K562 (cell line): ENCODE data around the gene GRAMD2A. TPM values are rescaled to one million over a fixed set of nuclear protein-coding genes. Genes with fewer than 3 reads are reported as not detected.

Source experiments
- ATAC-seq: fragments of 200-7000 bp; cut with Tn5 transposase; 3 replicates; pipeline ENCODE4 v1.9.1; 2020; ENCODE audit warnings: moderate library complexity
- BruUV-seq: library from RNA; stranded (reverse); fragments of 400-500 nt; replicated peaks from 2 replicates; lab custom pipeline; 2021; lab: Mats Ljungman, UMichigan
- CTCF ChIA-PET: fragments of 300-600 bp; formaldehyde crosslinking; extraction: SDS; loops from one replicate; lab custom pipeline; 2021; ENCODE audit warnings: low intra/inter-chr PET ratio; lab: Yijun Ruan, JAX
- POLR2A ChIA-PET: fragments of 300-600, 350-650 bp; sonication (Branson Sonifier 250); formaldehyde crosslinking; extraction: SDS; loops from one replicate; lab custom pipeline; 2021; ENCODE audit warnings: antibody characterized with exemption, inconsistent platforms; lab: Yijun Ruan, JAX
- DNase-seq, 4 experiments: peaks; one replicate each; pipeline versions ENCODE4 v3.0.0 to v3.0.0-alpha.2; 2011 to 2018; ENCODE audit warnings: low spot score in 3 of 4, mixed read lengths in 3 of 4; ENCODE audit errors: extremely low read depth in 1 of 4
- FAIRE-seq: peaks from 2 replicates; lab custom pipeline; 2011; peaks lifted over from hg19 to GRCh38; lab: Jason Lieb, UNC
- H2AFZ ChIP-seq: 2 replicates; pipeline ENCODE4 v1.6.0; 2011; ENCODE audit warnings: low read depth, low read length, control low read depth, inconsistent platforms
- H3K27ac ChIP-seq: fragments of 200-600 bp; 3 replicates; pipeline ENCODE4 v1.8.0; 2011; ENCODE audit warnings: low read depth, mild to moderate bottlenecking, control low read depth, inconsistent platforms, low read length, moderate library complexity, mixed read lengths; ENCODE audit errors: extremely low read depth
- H3K27me3 ChIP-seq, 2 experiments: fragments of 300-600 bp in 1 of 2; 2 replicates in 1 of 2; 3 replicates in 1 of 2; pipeline versions ENCODE4 v1.6.0 to v1.8.0; 2011; ENCODE audit warnings: inconsistent platforms in 2 of 2, low read length in 2 of 2, mild to moderate bottlenecking in 1 of 2, mixed read lengths in 1 of 2, moderate library complexity in 1 of 2; ENCODE audit not compliant: control insufficient read depth in 2 of 2, insufficient read depth in 2 of 2
- H3K36me3 ChIP-seq: fragments of 300-600 bp; 3 replicates; pipeline ENCODE4 v1.8.0; 2011; ENCODE audit warnings: mild to moderate bottlenecking, low read length, inconsistent platforms; ENCODE audit not compliant: control insufficient read depth, insufficient read depth
- H3K4me1 ChIP-seq, 2 experiments: fragments of 200-600 bp in 1 of 2; replicated peaks in 1 of 2; 2 replicates in 1 of 2; 3 replicates in 1 of 2; pipeline versions ENCODE4 v1.5.1 to v1.8.0; 2011; ENCODE audit warnings: inconsistent platforms in 2 of 2, low read length in 2 of 2, mild to moderate bottlenecking in 1 of 2, mixed read lengths in 1 of 2, moderate library complexity in 1 of 2; ENCODE audit not compliant: control insufficient read depth in 2 of 2, insufficient read depth in 2 of 2
- H3K4me2 ChIP-seq: 2 replicates; pipeline ENCODE4 v1.6.1; 2011; ENCODE audit warnings: low read length, control low read depth, inconsistent platforms, mixed read lengths; ENCODE audit not compliant: insufficient read depth
- H3K4me3 ChIP-seq: fragments of 200-600 bp; sonication (generic), shearing (Covaris generic); 2 replicates; pipeline ENCODE4 v1.5.1; 2016; ENCODE audit warnings: control low read depth, inconsistent platforms
- H3K79me2 ChIP-seq: fragments of 200-600 bp; 3 replicates; pipeline ENCODE4 v1.8.0; 2011; ENCODE audit warnings: low read length, inconsistent platforms; ENCODE audit not compliant: control insufficient read depth, insufficient read depth
- H3K9ac ChIP-seq, 2 experiments: 2 replicates each; pipeline versions ENCODE4 v1.6.0 to v1.6.1; 2011; ENCODE audit warnings: low read depth in 2 of 2, low read length in 2 of 2, control low read depth in 1 of 2, inconsistent platforms in 1 of 2, mild to moderate bottlenecking in 1 of 2, mixed read lengths in 1 of 2; ENCODE audit not compliant: insufficient read depth in 1 of 2
- H3K9me1 ChIP-seq: one replicate; pipeline ENCODE4 v1.6.0; 2011; ENCODE audit warnings: inconsistent platforms, mild to moderate bottlenecking, low read length, moderate library complexity; ENCODE audit not compliant: control insufficient read depth, insufficient read depth
- H3K9me3 ChIP-seq: replicated peaks from 2 replicates; pipeline ENCODE4 v1.5.1; 2011; ENCODE audit warnings: low read depth, low read length, inconsistent platforms; ENCODE audit not compliant: control insufficient read depth, insufficient read depth
- H4K20me1 ChIP-seq: replicated peaks from 2 replicates; pipeline ENCODE4 v1.6.1; 2011; ENCODE audit warnings: low read length, inconsistent platforms, mixed read lengths; ENCODE audit not compliant: control insufficient read depth, insufficient read depth
- CBFA2T3 ChIP-seq: fragments of 450-650 bp; IDR thresholded peaks from 2 replicates; pipeline ENCODE4 v1.6.1; 2017
- DLX4 ChIP-seq: fragments of 250-450 bp; sonication (Bioruptor Pico); IDR thresholded peaks from 2 replicates; pipeline ENCODE4 v1.6.1; 2021; ENCODE audit warnings: mild to moderate bottlenecking
- FOSL1 ChIP-seq: fragments of 200-800 bp; sonication (Bioruptor generic); conservative IDR thresholded peaks from 2 replicates; pipeline ENCODE4 v1.6.1; 2016; ENCODE audit warnings: missing genetic modification characterization, missing compliant biosample characterization
- FOXA3 ChIP-seq, 2 experiments: fragments of 450-650 bp in 1 of 2; sonication (generic) in 1 of 2; formaldehyde crosslinking; IDR thresholded peaks in 1 of 2; conservative IDR thresholded peaks in 1 of 2; 2 replicates each; pipeline versions ENCODE4 v1.4.0 to v1.8.0; 2020 to 2022; ENCODE audit warnings: mild to moderate bottlenecking in 2 of 2, missing genetic modification reagents in 1 of 2
- FOXM1 ChIP-seq, 2 experiments: fragments of 450-650 bp in 1 of 2; sonication (generic) in 1 of 2; formaldehyde crosslinking in 1 of 2; IDR thresholded peaks; 2 replicates each; pipeline versions ENCODE4 v1.6.1 to v1.9.0; 2017 to 2022; ENCODE audit warnings: low read depth in 2 of 2, mild to moderate bottlenecking in 2 of 2, missing genetic modification reagents in 1 of 2, moderate library complexity in 1 of 2
- HDGF ChIP-seq: fragments of 450-650 bp; IDR thresholded peaks from 2 replicates; pipeline ENCODE4 v1.6.1; 2016
- KDM1A ChIP-seq, 2 experiments: fragments of 450-650 bp; IDR thresholded peaks; 2 replicates each; pipeline ENCODE4 v1.6.1; 2016; ENCODE audit warnings: mild to moderate bottlenecking in 2 of 2
- NR2C1 ChIP-seq, 2 experiments: fragments of 450-650 bp; IDR thresholded peaks; 2 replicates each; pipeline ENCODE4 v1.6.1; 2017; ENCODE audit warnings: mild to moderate bottlenecking in 2 of 2, antibody characterized with exemption in 1 of 2, inconsistent platforms in 1 of 2, missing compliant biosample characterization in 1 of 2, missing genetic modification characterization in 1 of 2
- NR2C2 ChIP-seq, 2 experiments: fragments of 200-800 bp in 1 of 2; sonication (Bioruptor generic) in 1 of 2; sonication (generic) in 1 of 2; formaldehyde crosslinking in 1 of 2; IDR thresholded peaks; 2 replicates each; pipeline versions ENCODE4 v1.6.1 to v1.8.0; 2016 to 2022; ENCODE audit warnings: mild to moderate bottlenecking in 1 of 2, missing compliant biosample characterization in 1 of 2, missing genetic modification characterization in 1 of 2, missing genetic modification reagents in 1 of 2
- NR3C1 ChIP-seq: sonication (generic); formaldehyde crosslinking; IDR thresholded peaks from 2 replicates; pipeline ENCODE4 v1.8.1; 2022; ENCODE audit warnings: missing genetic modification reagents
- PRPF4 ChIP-seq: fragments of 200-400 bp; formaldehyde crosslinking; IDR thresholded peaks from one replicate; pipeline ENCODE4 v1.6.1; 2017; ENCODE audit warnings: low read length, low read depth, mild to moderate bottlenecking; ENCODE audit not compliant: insufficient read depth, poor library complexity, severe bottlenecking
- RCOR1 ChIP-seq, 2 experiments: IDR thresholded peaks; 2 replicates each; pipeline ENCODE4 v1.6.1; 2012; ENCODE audit warnings: low read depth in 2 of 2, low read length in 2 of 2, borderline replicate concordance in 1 of 2, improper control_type of control experiment in 1 of 2
- SOX6 ChIP-seq: fragments of 450-650 bp; IDR thresholded peaks from 2 replicates; pipeline ENCODE4 v1.6.1; 2014; ENCODE audit warnings: mild to moderate bottlenecking
- SREBF2 ChIP-seq: sonication (generic); formaldehyde crosslinking; IDR thresholded peaks from 2 replicates; pipeline ENCODE4 v1.4.0; 2020; ENCODE audit warnings: mild to moderate bottlenecking, missing genetic modification reagents
- SRF ChIP-seq, 2 experiments: fragments of 250-450, 450-650 bp in 1 of 2; sonication (Bioruptor Pico) in 1 of 2; sonication (generic) in 1 of 2; formaldehyde crosslinking; IDR thresholded peaks; 2 replicates each; pipeline versions ENCODE4 v1.5.0 to v1.5.1; 2020 to 2022; ENCODE audit warnings: mild to moderate bottlenecking in 1 of 2, missing genetic modification reagents in 1 of 2
- ZNF232 ChIP-seq: sonication (generic); formaldehyde crosslinking; IDR thresholded peaks from 2 replicates; pipeline ENCODE4 v1.8.0; 2022; ENCODE audit warnings: mild to moderate bottlenecking, missing genetic modification reagents
- WGBS: fragments of 100-300 bp; shearing (Covaris generic); methylation state at CpG from one replicate; pipeline ENCODE4 v1.1.6; 2016; ENCODE audit warnings: low coverage, mixed read lengths; ENCODE audit not compliant: insufficient coverage; ENCODE audit errors: missing lambda C conversion rate; 5-methylcytosine and 5-hydroxymethylcytosine counted together
- in situ Hi-C: fragments of 300-500 bp; cut with MboI; formaldehyde crosslinking; loops from 4 replicates; pipeline ENCODE4 v1.15.0; 2018; ENCODE audit warnings: inconsistent platforms, mixed read lengths
- intact Hi-C: fragments of 100-400 bp; cut with micrococcal nuclease; formaldehyde crosslinking; loops from 2 replicates; pipeline ENCODE4 v1.14.2; 2022
- polyA plus RNA-seq, 8 experiments: library from polyadenylated mRNA; depleted of rRNA in 4 of 8; stranded (reverse) in 5 of 8; unstranded in 3 of 8; fragments of >200 nt; fragmentation: Nextera tagmentation in 2 of 8; fragmentation: Illumina TruSeq in 1 of 8; extraction: Ambion mirVana in 2 of 8; extraction: Trizol in 1 of 8; gene quantifications; 2 replicates each; pipeline versions ENCODE4 v1.2.1 to v1.2.3, GENCODE V29; 2011 to 2014; ENCODE audit warnings: inconsistent platforms in 1 of 8, missing spikeins in 1 of 8
- total RNA-seq, 7 experiments: library from RNA; depleted of rRNA in 6 of 7; stranded (reverse); fragments of >200 nt in 6 of 7; fragmentation: Illumina TruSeq in 2 of 7; extraction: Trizol in 2 of 7; gene quantifications; 2 replicates each; pipeline versions ENCODE4 v1.2.1 to v1.2.3, GENCODE V29; 2011 to 2021; ENCODE audit warnings: low replicate concordance in 1 of 7
- TF ChIP-seq, protein P1 (sequence below): sonication (generic); formaldehyde crosslinking; IDR thresholded peaks from 2 replicates; pipeline ENCODE4 v1.8.0; 2022; ENCODE audit warnings: missing genetic modification reagents, mild to moderate bottlenecking, borderline replicate concordance

The GRAMD2A gene
- total and polyA plus RNA-seq, 9 of the 15 experiments (the other 6 are each of a cell fraction or from before 2014, with no cell fraction given) = 0.08 to 0.22 TPM; not detected in 7

DNA sequence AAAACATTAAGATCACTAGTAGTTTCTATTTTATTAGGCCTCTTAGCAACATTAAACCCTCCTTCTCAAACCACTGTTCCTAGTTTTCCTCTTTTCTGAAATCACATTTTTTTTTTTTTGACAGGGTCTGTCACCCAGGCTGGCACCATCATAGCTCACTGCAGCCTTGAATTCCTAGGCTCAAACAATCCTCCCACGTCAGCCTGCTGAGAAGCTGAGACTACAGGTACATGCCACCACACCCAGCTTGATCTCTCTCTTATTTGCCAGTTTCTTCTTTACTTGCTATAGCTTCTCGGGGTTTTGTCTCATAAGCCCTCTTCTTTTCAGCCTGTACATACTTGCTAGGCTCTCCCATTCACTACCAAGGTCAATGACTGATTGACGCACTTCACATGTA is 51.4 kb downstream of the GRAMD2A start (continued):
- TF ChIP-seq SRF (CRISPR knock-in tag; IDR thresholded peaks at IDR 0.05) (no peak), HDGF (no peak), PRPF4 (no peak)

DNA sequence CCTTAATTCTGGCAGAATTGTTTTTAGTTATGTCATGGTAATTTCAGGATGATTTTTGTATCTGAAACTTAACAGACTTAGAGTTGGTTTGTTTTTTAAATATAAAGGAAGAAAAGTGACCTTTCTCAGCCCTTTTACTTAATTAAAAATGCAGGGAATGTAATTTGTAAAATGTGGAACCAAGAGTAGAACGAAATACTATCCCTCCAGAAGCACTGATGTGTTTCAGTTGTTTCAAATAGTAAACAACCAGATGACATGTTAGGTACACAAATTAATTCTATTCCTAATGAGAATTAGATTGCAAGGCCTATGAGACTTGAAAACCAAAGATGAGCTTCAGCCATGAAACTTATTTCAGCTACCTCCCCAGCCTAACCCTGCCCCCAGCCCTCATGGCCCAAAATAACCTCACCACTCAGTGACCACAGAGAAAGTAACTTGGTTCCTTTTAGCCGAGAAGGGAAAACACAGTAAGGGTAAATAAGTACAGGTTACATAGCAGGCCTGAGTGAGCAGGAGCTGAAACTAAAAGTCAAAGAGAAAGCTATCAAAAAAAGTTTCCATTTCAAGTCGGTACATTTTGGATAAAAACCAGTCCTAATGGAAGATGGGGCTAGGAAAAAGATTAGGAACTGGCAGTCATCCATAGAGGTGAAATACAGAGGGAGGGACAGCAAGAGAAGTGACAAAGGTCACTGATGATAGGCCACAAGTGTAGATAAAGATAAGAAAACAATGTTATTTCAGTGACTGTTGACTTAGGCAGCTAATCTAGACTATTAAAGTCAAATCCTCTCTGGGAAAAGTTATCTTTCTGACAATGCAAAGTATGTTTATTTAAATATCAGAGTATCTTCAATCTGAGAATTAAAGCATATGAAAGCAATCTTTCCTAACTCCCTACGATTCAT is 56.2 kb downstream of the GRAMD2A start:
- Histone ChIP-seq H3K9me1 (no peaks in the 10 kb centered on the region), H3K4me3 (no peak overlapping the region), H3K36me3 (no peaks in the 10 kb centered on the region), H3K27ac (no peak overlapping the region), H4K20me1 (no peaks in the 10 kb centered on the region; the same call in 1 of the 2 replicates), H3K79me2 (no peaks in the 10 kb centered on the region), H2AFZ (no peak overlapping the region), H3K9ac (no peak overlapping the region), H3K27me3 (peaks cover 0 to 6% of the 10 kb centered on the region in 2 experiments; a peak in 4 of 5 replicates), H3K9me3 (no peaks in the 10 kb centered on the region), H3K4me1 (no peaks in the 10 kb centered on the region), H3K4me2 (no peak overlapping the region)
- no TSS peak for BruUV-seq
- in situ Hi-C loops (no loop called here), intact Hi-C loops (no loop called here)
- ChIA-PET POLR2A (no interaction called here), CTCF (no interaction called here)
- TF ChIP-seq, protein P1, sequence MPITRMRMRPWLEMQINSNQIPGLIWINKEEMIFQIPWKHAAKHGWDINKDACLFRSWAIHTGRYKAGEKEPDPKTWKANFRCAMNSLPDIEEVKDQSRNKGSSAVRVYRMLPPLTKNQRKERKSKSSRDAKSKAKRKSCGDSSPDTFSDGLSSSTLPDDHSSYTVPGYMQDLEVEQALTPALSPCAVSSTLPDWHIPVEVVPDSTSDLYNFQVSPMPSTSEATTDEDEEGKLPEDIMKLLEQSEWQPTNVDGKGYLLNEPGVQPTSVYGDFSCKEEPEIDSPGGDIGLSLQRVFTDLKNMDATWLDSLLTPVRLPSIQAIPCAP (CRISPR knock-in tag) = no peak
- TF ChIP-seq KDM1A (IDR thresholded peaks at IDR 0.05) (peak in 1 of 2 experiments; percentile 23; a peak in 1 of 4 replicates), ZNF232 (CRISPR knock-in tag) (no peak), RCOR1 (IDR thresholded peaks at IDR 0.05; ENCODE audit: borderline replicate concordance in 1 of 2, low read depth in 2 of 2, low read length in 2 of 2) (peak in 1 of 2 experiments; percentile 60; a peak in 1 of 4 replicates), NR2C1 (IDR thresholded peaks at IDR 0.05) (no peak), NR2C1 (tag; IDR thresholded peaks at IDR 0.05) (0 out of 2 replicates have a peak, but pooled peaks have one; percentile 25), FOSL1 (tag) (peak; percentile 25; the same call in 1 of the 2 replicates), SREBF2 (CRISPR knock-in tag) (no peak), NR3C1 (no peak), FOXA3 (CRISPR knock-in tag; conservative IDR thresholded peaks at IDR 0.05 in 1 of 2, IDR thresholded peaks at IDR 0.05 in 1 of 2) (peak in 1 of 2 experiments; percentile 94; a peak in 2 of 4 replicates), SOX6 (peak; percentile 72; the same call in 1 of the 2 replicates), CBFA2T3 (0 out of 2 replicates have a peak, but pooled peaks have one; percentile 17), DLX4 (CRISPR knock-in tag) (no peak), NR2C2 (CRISPR knock-in tag; IDR thresholded peaks at IDR 0.05) (no peak), NR2C2 (tag; IDR thresholded peaks at IDR 0.05) (peak; percentile 46; the same call in 1 of the 2 replicates), FOXM1 (IDR thresholded peaks at IDR 0.05; ENCODE audit: low read depth) (no peak), FOXM1 (CRISPR knock-in tag; IDR thresholded peaks at IDR 0.05; ENCODE audit: low read depth) (no peak)
- no peak for ATAC-seq
- no peak for DNase-seq
- no peak for FAIRE-seq
- 2% methylated on average over 4 of the region's 4 CpGs for WGBS
